Measurements from ENCODE around the gene G3BP2. TPM values are rescaled to one million over a fixed set of nuclear protein-coding genes. Genes with fewer than 3 reads are reported as not detected.
A peak's percentile ranks its signal among the peaks of the same experiment; 100 is the strongest.

The G3BP2 gene
- total RNA-seq, 1 donor from 2014 or later: 65.5 TPM

- intact Hi-C loops (cut with DNase I): loop anchor here (10.0 kb wide), 1 partner anchor 189 kb away; no protein-coding TSS in a partner anchor
- DNase-seq (ENCODE audit: missing footprints) (no peak), ATAC-seq (no peak)
Observed at GRCh38 chr4:75655562-75655961, 17.6 kb downstream of the G3BP2 start.

GRCh38 chr4:75654905-75655304 is 18.3 kb downstream of the G3BP2 start:
- DNase-seq (ENCODE audit: missing footprints): no peak

GRCh38 chr4:75653845-75654503 is 19.2 kb downstream of the G3BP2 start:
- intact Hi-C loops (cut with DNase I): loop anchor here (10.0 kb wide), 1 partner anchor 191 kb away; no protein-coding TSS in a partner anchor
- DNase-seq (ENCODE audit: missing footprints) (no peak), ATAC-seq (no peak)

More at GRCh38 chr4:75654905-75655304, 18.3 kb downstream of the G3BP2 start:
- intact Hi-C loops (cut with DNase I): loop anchor here (10.0 kb wide), 1 partner anchor 190 kb away; no protein-coding TSS in a partner anchor
- ATAC-seq: no peak

GRCh38 chr4:75644095-75644494 is 29.1 kb downstream of the G3BP2 start:
- no peak for DNase-seq (ENCODE audit: missing footprints)
- no peak for ATAC-seq
- intact Hi-C loops (cut with DNase I): no loop called here

- intact Hi-C loops (cut with DNase I): no loop called here
- ATAC-seq: no peak
Observed at GRCh38 chr4:75643651-75644050, 29.6 kb downstream of the G3BP2 start.

GRCh38 chr4:75639124-75639695 is 34.0 kb downstream of the G3BP2 start:
- intact Hi-C loops (cut with DNase I): no loop called here
- ATAC-seq (no peak), DNase-seq (ENCODE audit: missing footprints) (no peak)

More at GRCh38 chr4:75643651-75644050, 29.6 kb downstream of the G3BP2 start:
- no peak for DNase-seq (ENCODE audit: missing footprints)

GRCh38 chr4:75637827-75638226 is 35.4 kb downstream of the G3BP2 start:
- no peak for DNase-seq (ENCODE audit: missing footprints)

GRCh38 chr4:75637176-75637575 is 36.0 kb downstream of the G3BP2 start:
- intact Hi-C loops (cut with DNase I): no loop called here
- ATAC-seq: no peak
- no peak for DNase-seq (ENCODE audit: missing footprints)

More at GRCh38 chr4:75637827-75638226, 35.4 kb downstream of the G3BP2 start:
- ATAC-seq: no peak
- intact Hi-C loops (cut with DNase I): no loop called here

- intact Hi-C loops (cut with DNase I): no loop called here
- DNase-seq (ENCODE audit: missing footprints) (no peak), ATAC-seq (no peak)
Observed at GRCh38 chr4:75634951-75635350, 38.3 kb downstream of the G3BP2 start.

- no peak for DNase-seq (ENCODE audit: missing footprints)
- no peak for ATAC-seq
- intact Hi-C loops (cut with DNase I): no loop called here
Observed at GRCh38 chr4:75634281-75634680, 38.9 kb downstream of the G3BP2 start.

GRCh38 chr4:75633846-75634245 is 39.4 kb downstream of the G3BP2 start:
- DNase-seq (ENCODE audit: missing footprints) (no peak), ATAC-seq (no peak)
- intact Hi-C loops (cut with DNase I): no loop called here

- peak; percentile 21 for ATAC-seq
- no peak for DNase-seq (ENCODE audit: missing footprints)
- intact Hi-C loops (cut with DNase I): no loop called here
Observed at GRCh38 chr4:75630937-75631329, 42.3 kb downstream of the G3BP2 start.

- intact Hi-C loops (cut with DNase I): no loop called here
- peak; percentile 93 for DNase-seq (ENCODE audit: missing footprints)
- ATAC-seq: peak; percentile 94
Observed at GRCh38 chr4:75630174-75630936, 42.9 kb downstream of the G3BP2 start, which contains the start of gene CDKL2. CDKL2 (minus strand) TSS chr4:75630528; CDS start chr4:75625988, 4,540 bp downstream.

GRCh38 chr4:75629239-75629638 is 44.0 kb downstream of the G3BP2 start:
- DNase-seq (ENCODE audit: missing footprints): no peak
- intact Hi-C loops (cut with DNase I): no loop called here
- no peak for ATAC-seq

- ATAC-seq (no peak), DNase-seq (ENCODE audit: missing footprints) (no peak)
- intact Hi-C loops (cut with DNase I): no loop called here
Observed at GRCh38 chr4:75623026-75623425, 50.2 kb downstream of the G3BP2 start.

GRCh38 chr4:75621715-75622114 is 51.5 kb downstream of the G3BP2 start:
- intact Hi-C loops (cut with DNase I): no loop called here
- DNase-seq (ENCODE audit: missing footprints): no peak
- no peak for ATAC-seq

GRCh38 chr4:75612306-75612705 is 60.9 kb downstream of the G3BP2 start:
- intact Hi-C loops (cut with DNase I): no loop called here
- DNase-seq (ENCODE audit: missing footprints) (no peak), ATAC-seq (no peak)

GRCh38 chr4:75605928-75606327 is 67.3 kb downstream of the G3BP2 start:
- intact Hi-C loops (cut with DNase I): no loop called here
- no peak for DNase-seq (ENCODE audit: missing footprints)
- no peak for ATAC-seq

GRCh38 chr4:75599647-75600046 is 73.6 kb downstream of the G3BP2 start:
- DNase-seq (ENCODE audit: missing footprints) (no peak), ATAC-seq (peak; percentile 63)
- intact Hi-C loops (cut with DNase I): no loop called here

- no peak for DNase-seq (ENCODE audit: missing footprints)
- intact Hi-C loops (cut with DNase I): no loop called here
- no peak for ATAC-seq
Observed at GRCh38 chr4:75598390-75598789, 74.8 kb downstream of the G3BP2 start.
